Adrenal gland (tissue), 5 donors: ENCODE data around the gene PSMD6.

Source experiments
- CTCF ChIP-seq, 6 experiments: fragments of 450-650 bp in 4 of 6; fragments of 200-600 bp in 2 of 6; sonication (generic) in 1 of 6; IDR thresholded peaks; 1 replicate in 5 of 6; 2 replicates in 1 of 6; pipeline versions ENCODE4 v1.5.1 to v1.8.0; 2016 to 2021; ENCODE audit warnings: antibody characterized with exemption in 6 of 6, mild to moderate bottlenecking in 2 of 6, moderate library complexity in 1 of 6
- POLR2A ChIP-seq, 2 donors: fragments of 450-650 bp; IDR thresholded peaks; one replicate each; pipeline ENCODE4 v1.6.1; 2017; ENCODE audit warnings: antibody characterized with exemption in 2 of 2, mild to moderate bottlenecking in 2 of 2, moderate library complexity in 1 of 2
- donor health status: DM: no; HTN: no; CAD: no.

GRCh38 chr3:64055076-64055475, 31.8 kb upstream of the PSMD6 start:
- TF ChIP-seq POLR2A (IDR thresholded peaks at IDR 0.05), result no peak
- TF ChIP-seq CTCF (IDR thresholded peaks at IDR 0.05), result no peak
